ENCODE data around the gene MDGA2. TPM values are rescaled to one million over a fixed set of nuclear protein-coding genes. Genes with fewer than 3 reads are reported as not detected.

MDGA2 gene
- total and polyA plus RNA-seq, 8 donors: not detected

GRCh38 chr14:47490766-47491165 lies 184.6 kb downstream of the MDGA2 start:
- FAIRE-seq: no peak
- 42 to 49% methylated on average over 4 of the region's 4 CpGs for WGBS, 2 donors
- intact Hi-C loops (cut with DNase I): no loop called here

GRCh38 chr14:47490353-47490752 lies 185.1 kb downstream of the MDGA2 start:
- Histone ChIP-seq H3K4me1 (no peaks in the 10 kb centered on the region), H3K4me3 (no peak overlapping the region), H3K9me3 (no peaks in the 10 kb centered on the region), H3K36me3 (no peaks in the 10 kb centered on the region), H3K27ac (no peak overlapping the region), H3K27me3 (no peaks in the 10 kb centered on the region)
- no peak for TF ChIP-seq CTCF (IDR thresholded peaks at IDR 0.05)
- ATAC-seq: no peak
- DNase-seq: no peak
- intact Hi-C loops (cut with DNase I): no loop called here
- 34 to 37% methylated on average over 3 of the region's 3 CpGs for WGBS, 2 donors
- FAIRE-seq: no peak

More at GRCh38 chr14:47490766-47491165, 184.6 kb downstream of the MDGA2 start:
- Histone ChIP-seq H3K9me3 (no peaks in the 10 kb centered on the region), H3K36me3 (no peaks in the 10 kb centered on the region), H3K4me3 (no peak overlapping the region), H3K27ac (no peak overlapping the region), H3K27me3 (no peaks in the 10 kb centered on the region), H3K4me1 (no peaks in the 10 kb centered on the region)
- ATAC-seq: no peak
- DNase-seq: no peak
- no peak for TF ChIP-seq CTCF (IDR thresholded peaks at IDR 0.05)

- DNase-seq (no peak), FAIRE-seq (no peak), ATAC-seq (no peak)
- 34 to 36% methylated on average over 2 of the region's 2 CpGs for WGBS, 2 donors
- Histone ChIP-seq H3K4me3 (no peak overlapping the region), H3K36me3 (no peaks in the 10 kb centered on the region), H3K4me1 (no peaks in the 10 kb centered on the region), H3K9me3 (no peaks in the 10 kb centered on the region), H3K27me3 (no peaks in the 10 kb centered on the region), H3K27ac (no peak overlapping the region)
- no peak for TF ChIP-seq CTCF (IDR thresholded peaks at IDR 0.05)
- intact Hi-C loops (cut with DNase I): no loop called here
Measured at GRCh38 chr14:47485421-47485820, 190.0 kb downstream of the MDGA2 start.

- FAIRE-seq (no peak), ATAC-seq (no peak), DNase-seq (no peak)
- intact Hi-C loops (cut with DNase I): no loop called here
- H3K36me3 ChIP-seq: no peaks in the 10 kb centered on the region
- TF ChIP-seq CTCF (IDR thresholded peaks at IDR 0.05): no peak
- no peak overlapping the region for H3K4me3 ChIP-seq
- H3K4me1 ChIP-seq: no peaks in the 10 kb centered on the region
- no peaks in the 10 kb centered on the region for H3K9me3 ChIP-seq
- H3K27me3 ChIP-seq: no peaks in the 10 kb centered on the region
- H3K27ac ChIP-seq: no peak overlapping the region
Measured at GRCh38 chr14:47483449-47483848, 192.0 kb downstream of the MDGA2 start.

- intact Hi-C loops (cut with DNase I): no loop called here
- Histone ChIP-seq H3K36me3 (no peaks in the 10 kb centered on the region), H3K9me3 (no peaks in the 10 kb centered on the region), H3K4me3 (no peak overlapping the region), H3K4me1 (no peaks in the 10 kb centered on the region), H3K27ac (no peak overlapping the region), H3K27me3 (no peaks in the 10 kb centered on the region)
- FAIRE-seq (no peak), ATAC-seq (no peak), DNase-seq (no peak)
- WGBS, 2 donors: 14 to 20% methylated on average over 2 of the region's 2 CpGs
- no peak for TF ChIP-seq CTCF (IDR thresholded peaks at IDR 0.05)
Measured at GRCh38 chr14:47471075-47471474, 204.3 kb downstream of the MDGA2 start.
